C4-2B (cell line): ENCODE data around the gene FTSJ1.

Experiments
- ZFX ChIP-seq: fragments of 450-650 bp; IDR thresholded peaks from 2 replicates; pipeline ENCODE4 v1.6.1; 2017
- TF ChIP-seq, protein P1 (sequence below): fragments of 450-650 bp; conservative IDR thresholded peaks from 2 replicates; pipeline ENCODE4 v1.5.1; 2017; ENCODE audit warnings: mild to moderate bottlenecking

DNA sequence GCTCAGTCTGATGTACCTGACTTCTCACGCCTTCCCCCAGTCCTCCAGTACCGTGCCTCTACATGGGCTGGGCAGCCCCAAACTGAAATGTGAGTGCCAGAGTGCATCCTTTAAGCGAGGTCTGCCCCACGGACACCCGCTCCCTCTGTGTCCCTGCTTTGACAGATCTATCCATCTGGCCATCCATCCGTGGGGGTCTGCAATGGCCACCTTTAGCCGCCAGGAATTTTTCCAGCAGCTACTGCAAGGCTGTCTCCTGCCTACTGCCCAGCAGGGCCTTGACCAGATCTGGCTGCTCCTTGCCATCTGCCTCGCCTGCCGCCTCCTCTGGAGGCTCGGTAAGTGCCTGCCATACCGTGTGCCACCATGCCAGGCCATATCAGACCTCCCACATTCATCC is 33.6 kb downstream of the FTSJ1 start:
- TF ChIP-seq, protein P1, sequence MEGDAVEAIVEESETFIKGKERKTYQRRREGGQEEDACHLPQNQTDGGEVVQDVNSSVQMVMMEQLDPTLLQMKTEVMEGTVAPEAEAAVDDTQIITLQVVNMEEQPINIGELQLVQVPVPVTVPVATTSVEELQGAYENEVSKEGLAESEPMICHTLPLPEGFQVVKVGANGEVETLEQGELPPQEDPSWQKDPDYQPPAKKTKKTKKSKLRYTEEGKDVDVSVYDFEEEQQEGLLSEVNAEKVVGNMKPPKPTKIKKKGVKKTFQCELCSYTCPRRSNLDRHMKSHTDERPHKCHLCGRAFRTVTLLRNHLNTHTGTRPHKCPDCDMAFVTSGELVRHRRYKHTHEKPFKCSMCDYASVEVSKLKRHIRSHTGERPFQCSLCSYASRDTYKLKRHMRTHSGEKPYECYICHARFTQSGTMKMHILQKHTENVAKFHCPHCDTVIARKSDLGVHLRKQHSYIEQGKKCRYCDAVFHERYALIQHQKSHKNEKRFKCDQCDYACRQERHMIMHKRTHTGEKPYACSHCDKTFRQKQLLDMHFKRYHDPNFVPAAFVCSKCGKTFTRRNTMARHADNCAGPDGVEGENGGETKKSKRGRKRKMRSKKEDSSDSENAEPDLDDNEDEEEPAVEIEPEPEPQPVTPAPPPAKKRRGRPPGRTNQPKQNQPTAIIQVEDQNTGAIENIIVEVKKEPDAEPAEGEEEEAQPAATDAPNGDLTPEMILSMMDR, result no peak
- TF ChIP-seq ZFX, result no peak
